HepG2 (cell line): ENCODE results near the gene FAM3C. TPM values are rescaled to one million over a fixed set of nuclear protein-coding genes. Genes with fewer than 3 reads are reported as not detected.

Experiments
- ARID2 ChIP-seq: sonication (generic); formaldehyde crosslinking; IDR thresholded peaks from 2 replicates; pipeline ENCODE4 v1.8.1; 2022; ENCODE audit warnings: mild to moderate bottlenecking, missing genetic modification reagents, borderline replicate concordance
- ASH2L ChIP-seq: fragments of 300-600, 200-600 bp; sonication (generic); IDR thresholded peaks from 2 replicates; pipeline ENCODE4 v1.7.0; 2017; ENCODE audit warnings: low read depth, mild to moderate bottlenecking, moderate library complexity, mixed read lengths, low read length; ENCODE audit not compliant: insufficient read length
- ATAD3A ChIP-seq: sonication (generic); formaldehyde crosslinking; IDR thresholded peaks from 2 replicates; pipeline ENCODE4 v1.4.0; 2020; ENCODE audit warnings: missing genetic modification reagents
- CAMTA2 ChIP-seq: sonication (generic); formaldehyde crosslinking; IDR thresholded peaks from 2 replicates; pipeline ENCODE4 v1.4.0; 2020; ENCODE audit warnings: mild to moderate bottlenecking, missing genetic modification reagents, borderline replicate concordance
- CBFB ChIP-seq: sonication (generic); formaldehyde crosslinking; IDR thresholded peaks from 2 replicates; pipeline ENCODE4 v1.4.0; 2020; ENCODE audit warnings: missing genetic modification reagents
- CHD2 ChIP-seq: IDR thresholded peaks from 2 replicates; pipeline ENCODE4 v1.6.1; 2011; ENCODE audit warnings: low read depth, low read length, improper control_type of control experiment
- DR1 ChIP-seq: sonication (generic); formaldehyde crosslinking; IDR thresholded peaks from 2 replicates; pipeline ENCODE4 v1.8.0; 2021; ENCODE audit warnings: mild to moderate bottlenecking, missing genetic modification reagents, inconsistent platforms
- FOXA1 ChIP-seq, 2 experiments: fragments of 450-650 bp in 1 of 2; sonication (generic) in 1 of 2; formaldehyde crosslinking in 1 of 2; IDR thresholded peaks; 2 replicates each; pipeline versions ENCODE4 v1.4.0 to v1.6.1; 2016 to 2020; ENCODE audit warnings: missing genetic modification reagents in 1 of 2
- FOXK1 ChIP-seq: sonication (generic); formaldehyde crosslinking; IDR thresholded peaks from 2 replicates; pipeline ENCODE4 v1.4.0; 2020; ENCODE audit warnings: low read depth, missing genetic modification reagents, borderline replicate concordance
- GATAD1 ChIP-seq: IDR thresholded peaks from 2 replicates; pipeline ENCODE4 v1.6.1; 2016; ENCODE audit warnings: missing genetic modification reagents, missing compliant biosample characterization
- IRF2 ChIP-seq: IDR thresholded peaks from 2 replicates; pipeline ENCODE4 v1.6.1; 2018; ENCODE audit warnings: missing genetic modification reagents, missing compliant biosample characterization
- JDP2 ChIP-seq: sonication (generic); formaldehyde crosslinking; IDR thresholded peaks from 2 replicates; pipeline ENCODE4 v1.8.1; 2022; ENCODE audit warnings: missing genetic modification reagents, borderline replicate concordance
- KDM4B ChIP-seq: sonication (generic); formaldehyde crosslinking; IDR thresholded peaks from 2 replicates; pipeline ENCODE4 v1.4.0; 2020; ENCODE audit warnings: missing genetic modification reagents
- KDM5A ChIP-seq: fragments of 200-600 bp; sonication (generic); IDR thresholded peaks from 2 replicates; pipeline ENCODE4 v1.7.0; 2018; ENCODE audit warnings: antibody characterized with exemption, mild to moderate bottlenecking, low read length, borderline replicate concordance
- KLF11 ChIP-seq: IDR thresholded peaks from 2 replicates; pipeline ENCODE4 v1.6.1; 2016; ENCODE audit warnings: missing compliant biosample characterization
- KLF13 ChIP-seq: sonication (generic); formaldehyde crosslinking; IDR thresholded peaks from 2 replicates; pipeline ENCODE4 v1.4.0; 2020; ENCODE audit warnings: mild to moderate bottlenecking, missing genetic modification reagents
- MED1 ChIP-seq: sonication (generic); formaldehyde crosslinking; IDR thresholded peaks from 2 replicates; pipeline ENCODE4 v1.4.0; 2020; ENCODE audit warnings: missing genetic modification reagents
- MZF1 ChIP-seq: sonication (generic); formaldehyde crosslinking; IDR thresholded peaks from 2 replicates; pipeline ENCODE4 v1.8.1; 2023; ENCODE audit warnings: mild to moderate bottlenecking, missing genetic modification reagents, borderline replicate concordance
- PCBP2 ChIP-seq: fragments of 200-400 bp; formaldehyde crosslinking; optimal IDR thresholded peaks from 2 replicates; pipeline ENCODE3; 2018; ENCODE audit warnings: low read length, low read depth; ENCODE audit not compliant: poor library complexity, severe bottlenecking
- TEAD3 ChIP-seq: optimal IDR thresholded peaks from 2 replicates; pipeline ENCODE3; 2016; ENCODE audit warnings: borderline replicate concordance
- ZFY ChIP-seq: sonication (generic); formaldehyde crosslinking; IDR thresholded peaks from 2 replicates; pipeline ENCODE4 v1.4.0; 2020; ENCODE audit warnings: missing genetic modification reagents
- ZNF138 ChIP-seq: sonication (generic); formaldehyde crosslinking; IDR thresholded peaks from 2 replicates; pipeline ENCODE4 v1.5.0; 2020; ENCODE audit warnings: mild to moderate bottlenecking, low read depth, missing genetic modification reagents
- ZNF251 ChIP-seq: sonication (generic); formaldehyde crosslinking; IDR thresholded peaks from 2 replicates; pipeline ENCODE4 v1.9.0; 2021; ENCODE audit warnings: mild to moderate bottlenecking, missing genetic modification reagents
- ZNF556 ChIP-seq: sonication (generic); formaldehyde crosslinking; IDR thresholded peaks from 2 replicates; pipeline ENCODE4 v1.4.0; 2020; ENCODE audit warnings: mild to moderate bottlenecking, missing genetic modification reagents, borderline replicate concordance
- ZNF670 ChIP-seq: sonication (generic); formaldehyde crosslinking; IDR thresholded peaks from 2 replicates; pipeline ENCODE4 v1.8.0; 2022; ENCODE audit warnings: mild to moderate bottlenecking, missing genetic modification reagents, borderline replicate concordance
- polyA plus RNA-seq, 8 experiments: library from polyadenylated mRNA; depleted of rRNA in 3 of 8; stranded (reverse) in 7 of 8; unstranded in 1 of 8; fragments of >200 nt; fragmentation: Illumina TruSeq in 4 of 8; extraction: Trizol in 4 of 8; gene quantifications; 2 replicates each; pipeline versions ENCODE4 v1.2.1 to v1.2.3, GENCODE V29; 2011 to 2016; ENCODE audit warnings: low read depth in 4 of 8, missing spikeins in 1 of 8, mixed read lengths in 1 of 8; ENCODE audit not compliant: insufficient read depth in 1 of 8
- total RNA-seq, 5 experiments: library from RNA; depleted of rRNA; stranded (reverse); fragments of >200 nt; fragmentation: Illumina TruSeq; extraction: Trizol; gene quantifications; 2 replicates each; pipeline ENCODE4 v1.2.3, GENCODE V29; 2016; ENCODE audit warnings: low read depth in 1 of 5
- TF ChIP-seq, protein P1 (sequence below): sonication (generic); formaldehyde crosslinking; IDR thresholded peaks from 2 replicates; pipeline ENCODE4 v1.8.1; 2023; ENCODE audit warnings: missing genetic modification reagents, inconsistent platforms, borderline replicate concordance
- TF ChIP-seq, protein P2 (sequence below): sonication (generic); formaldehyde crosslinking; IDR thresholded peaks from 2 replicates; pipeline ENCODE4 v1.4.0; 2020; ENCODE audit warnings: missing genetic modification reagents, borderline replicate concordance

The FAM3C gene
- total and polyA plus RNA-seq, 2 of the 13 experiments (the other 11 are each of a cell fraction or from before 2014, with no cell fraction given) = 14.6 to 16.0 TPM

GRCh38 chr7:121395961-121396757 is at the start of gene FAM3C (continued):
- TF ChIP-seq, protein P1, sequence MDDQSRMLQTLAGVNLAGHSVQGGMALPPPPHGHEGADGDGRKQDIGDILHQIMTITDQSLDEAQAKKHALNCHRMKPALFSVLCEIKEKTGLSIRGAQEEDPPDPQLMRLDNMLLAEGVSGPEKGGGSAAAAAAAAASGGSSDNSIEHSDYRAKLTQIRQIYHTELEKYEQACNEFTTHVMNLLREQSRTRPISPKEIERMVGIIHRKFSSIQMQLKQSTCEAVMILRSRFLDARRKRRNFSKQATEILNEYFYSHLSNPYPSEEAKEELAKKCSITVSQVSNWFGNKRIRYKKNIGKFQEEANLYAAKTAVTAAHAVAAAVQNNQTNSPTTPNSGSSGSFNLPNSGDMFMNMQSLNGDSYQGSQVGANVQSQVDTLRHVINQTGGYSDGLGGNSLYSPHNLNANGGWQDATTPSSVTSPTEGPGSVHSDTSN (CRISPR knock-in tag) = no peak
- TF ChIP-seq JDP2 (CRISPR knock-in tag) = no peak
- TF ChIP-seq GATAD1 (CRISPR knock-in tag) = peak; percentile 78
- TF ChIP-seq ZFY (CRISPR knock-in tag) = peak; percentile 95
- TF ChIP-seq MED1 = peak; percentile 63
- TF ChIP-seq, protein P2, sequence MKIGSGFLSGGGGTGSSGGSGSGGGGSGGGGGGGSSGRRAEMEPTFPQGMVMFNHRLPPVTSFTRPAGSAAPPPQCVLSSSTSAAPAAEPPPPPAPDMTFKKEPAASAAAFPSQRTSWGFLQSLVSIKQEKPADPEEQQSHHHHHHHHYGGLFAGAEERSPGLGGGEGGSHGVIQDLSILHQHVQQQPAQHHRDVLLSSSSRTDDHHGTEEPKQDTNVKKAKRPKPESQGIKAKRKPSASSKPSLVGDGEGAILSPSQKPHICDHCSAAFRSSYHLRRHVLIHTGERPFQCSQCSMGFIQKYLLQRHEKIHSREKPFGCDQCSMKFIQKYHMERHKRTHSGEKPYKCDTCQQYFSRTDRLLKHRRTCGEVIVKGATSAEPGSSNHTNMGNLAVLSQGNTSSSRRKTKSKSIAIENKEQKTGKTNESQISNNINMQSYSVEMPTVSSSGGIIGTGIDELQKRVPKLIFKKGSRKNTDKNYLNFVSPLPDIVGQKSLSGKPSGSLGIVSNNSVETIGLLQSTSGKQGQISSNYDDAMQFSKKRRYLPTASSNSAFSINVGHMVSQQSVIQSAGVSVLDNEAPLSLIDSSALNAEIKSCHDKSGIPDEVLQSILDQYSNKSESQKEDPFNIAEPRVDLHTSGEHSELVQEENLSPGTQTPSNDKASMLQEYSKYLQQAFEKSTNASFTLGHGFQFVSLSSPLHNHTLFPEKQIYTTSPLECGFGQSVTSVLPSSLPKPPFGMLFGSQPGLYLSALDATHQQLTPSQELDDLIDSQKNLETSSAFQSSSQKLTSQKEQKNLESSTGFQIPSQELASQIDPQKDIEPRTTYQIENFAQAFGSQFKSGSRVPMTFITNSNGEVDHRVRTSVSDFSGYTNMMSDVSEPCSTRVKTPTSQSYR (CRISPR knock-in tag) = peak; percentile 45; the same call in 1 of the 2 replicates
- TF ChIP-seq ZNF556 (CRISPR knock-in tag) = peak; percentile 93; the same call in 1 of the 2 replicates
- TF ChIP-seq MZF1 (CRISPR knock-in tag) = no peak
- no peak; the same call in 1 of the 2 replicates for TF ChIP-seq ZNF670
- TF ChIP-seq CAMTA2 = 0 out of 2 replicates have a peak, but pooled peaks have one; percentile 43
- peak; percentile 41; the same call in 1 of the 2 replicates for TF ChIP-seq FOXK1 (CRISPR knock-in tag)
- TF ChIP-seq PCBP2 = no peak
- no peak for TF ChIP-seq KDM5A
- peak; percentile 52 for TF ChIP-seq TEAD3
- TF ChIP-seq CHD2 = 0 out of 2 replicates have a peak, but pooled peaks have one; percentile 45
- TF ChIP-seq KDM4B (CRISPR knock-in tag) = 0 out of 2 replicates have a peak, but pooled peaks have one; percentile 41
- no peak for TF ChIP-seq KLF11 (CRISPR knock-in tag)
- TF ChIP-seq ZNF251 (CRISPR knock-in tag) = no peak
- TF ChIP-seq ATAD3A (CRISPR knock-in tag) = no peak
- 0 out of 2 replicates have a peak, but pooled peaks have one; percentile 48 for TF ChIP-seq ARID2 (CRISPR knock-in tag)
- TF ChIP-seq ASH2L = peak; percentile 79
- no peak for TF ChIP-seq FOXA1 (IDR thresholded peaks at IDR 0.05)
- TF ChIP-seq FOXA1 (CRISPR knock-in tag; IDR thresholded peaks at IDR 0.05) = 0 out of 2 replicates have a peak, but pooled peaks have one; percentile 6
- no peak for TF ChIP-seq ZNF138 (CRISPR knock-in tag)
- TF ChIP-seq DR1 (CRISPR knock-in tag) = peak; percentile 68
- TF ChIP-seq CBFB (CRISPR knock-in tag) = peak; percentile 65
- TF ChIP-seq KLF13 = no peak
- peak; percentile 87; the same call in 1 of the 2 replicates for TF ChIP-seq IRF2 (CRISPR knock-in tag)
